Karpas-422 (cell line): ENCODE data around the gene COA5. TPM values are rescaled to one million over a fixed set of nuclear protein-coding genes. Genes with fewer than 3 reads are reported as not detected.

Experiments used
- DNase-seq: peaks from one replicate; pipeline ENCODE4 v3.0.0-alpha.2; 2015
- H2AFZ ChIP-seq: fragments of 200-600 bp; sonication (generic); 2 replicates; pipeline ENCODE4 v1.6.1; 2014; ENCODE audit warnings: antibody characterized with exemption, low read length, mixed read lengths
- H3K27ac ChIP-seq: fragments of 200-600 bp; sonication (generic); 2 replicates; pipeline ENCODE4 v1.5.1; 2014; ENCODE audit warnings: mild to moderate bottlenecking, low read length, moderate library complexity
- H3K27me3 ChIP-seq: fragments of 200-600 bp; sonication (generic); 2 replicates; pipeline ENCODE4 v1.6.1; 2014; ENCODE audit warnings: low read length, mixed read lengths
- H3K36me3 ChIP-seq: fragments of 200-600 bp; sonication (generic); 2 replicates; pipeline ENCODE4 v1.6.1; 2014; ENCODE audit warnings: low read length, mixed read lengths; ENCODE audit not compliant: insufficient read depth
- H3K4me1 ChIP-seq: fragments of 200-600 bp; sonication (generic); 2 replicates; pipeline ENCODE4 v1.6.1; 2014; ENCODE audit warnings: mild to moderate bottlenecking, low read length, mixed read lengths
- H3K4me2 ChIP-seq: fragments of 200-600 bp; sonication (generic); 2 replicates; pipeline ENCODE4 v1.6.1; 2014; ENCODE audit warnings: low read length, low read depth, mild to moderate bottlenecking; ENCODE audit not compliant: poor library complexity, severe bottlenecking
- H3K4me3 ChIP-seq: fragments of 200-600 bp; sonication (generic); 2 replicates; pipeline ENCODE4 v1.5.1; 2014; ENCODE audit warnings: mild to moderate bottlenecking, antibody characterized with exemption, low read length, mixed read lengths
- H3K79me2 ChIP-seq: fragments of 200-600 bp; sonication (generic); 2 replicates; pipeline ENCODE4 v1.6.1; 2014; ENCODE audit warnings: mild to moderate bottlenecking, low read length, mixed read lengths
- H3K9ac ChIP-seq: fragments of 200-600 bp; sonication (generic); 2 replicates; pipeline ENCODE4 v1.6.0; 2014; ENCODE audit warnings: low read length
- H3K9me2 ChIP-seq: fragments of 200-600 bp; sonication (generic), shearing (Covaris generic); replicated peaks from 2 replicates; pipeline ENCODE4 v1.6.0; 2014; ENCODE audit warnings: mild to moderate bottlenecking, low read length, moderate library complexity; ENCODE audit not compliant: insufficient read depth
- H3K9me3 ChIP-seq: fragments of 300-700, 200-600 bp; sonication (generic); 2 replicates; pipeline ENCODE4 v1.6.1; 2014; ENCODE audit warnings: low read length, mixed read lengths
- H4K20me1 ChIP-seq: fragments of 200-600 bp; sonication (generic); 2 replicates; pipeline ENCODE4 v1.6.1; 2014; ENCODE audit warnings: mild to moderate bottlenecking, antibody characterized with exemption, low read length, low read depth; ENCODE audit not compliant: insufficient read depth
- total RNA-seq: library from RNA; depleted of rRNA; stranded (reverse); fragments of >200 nt; shearing (Covaris generic); gene quantifications from 2 replicates; pipeline ENCODE4 v1.2.3, GENCODE V29; 2014; ENCODE audit warnings: low replicate concordance

The COA5 gene
- total RNA-seq, 1 experiment from 2014 or later = 39.1 TPM

DNA sequence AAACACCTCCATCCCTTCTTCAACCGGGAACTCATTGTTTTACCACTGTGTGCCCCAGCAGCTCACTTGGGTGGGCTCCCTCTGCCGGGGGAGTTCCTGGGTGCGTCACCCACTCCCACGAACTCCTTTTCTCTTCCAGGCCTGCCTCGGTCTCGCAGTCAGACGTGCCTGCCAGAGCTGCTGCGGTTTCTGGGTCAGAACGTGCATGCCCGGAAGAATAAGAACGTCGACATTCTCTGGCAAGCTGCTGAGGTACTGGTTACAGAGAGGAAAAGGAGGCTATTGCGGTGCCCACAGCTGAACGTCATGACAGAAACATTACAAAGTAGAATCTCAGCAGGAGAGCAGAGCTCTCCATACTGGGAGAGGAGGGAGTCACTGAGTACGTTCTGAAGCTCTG, 35.6 kb downstream of the COA5 start:
- Histone ChIP-seq H3K4me2 (no peak overlapping the region), H2AFZ (no peak overlapping the region), H3K9me3 (no peaks in the 10 kb centered on the region), H3K9ac (no peak overlapping the region), H3K27me3 (no peaks in the 10 kb centered on the region), H3K9me2 (no peaks in the 10 kb centered on the region), H3K4me1 (no peaks in the 10 kb centered on the region), H3K79me2 (no peaks in the 10 kb centered on the region), H3K27ac (no peak overlapping the region), H4K20me1 (peaks cover 4% of the 10 kb centered on the region; the same call in 1 of the 2 replicates), H3K4me3 (no peak overlapping the region), H3K36me3 (no peaks in the 10 kb centered on the region)
- no peak for DNase-seq

DNA sequence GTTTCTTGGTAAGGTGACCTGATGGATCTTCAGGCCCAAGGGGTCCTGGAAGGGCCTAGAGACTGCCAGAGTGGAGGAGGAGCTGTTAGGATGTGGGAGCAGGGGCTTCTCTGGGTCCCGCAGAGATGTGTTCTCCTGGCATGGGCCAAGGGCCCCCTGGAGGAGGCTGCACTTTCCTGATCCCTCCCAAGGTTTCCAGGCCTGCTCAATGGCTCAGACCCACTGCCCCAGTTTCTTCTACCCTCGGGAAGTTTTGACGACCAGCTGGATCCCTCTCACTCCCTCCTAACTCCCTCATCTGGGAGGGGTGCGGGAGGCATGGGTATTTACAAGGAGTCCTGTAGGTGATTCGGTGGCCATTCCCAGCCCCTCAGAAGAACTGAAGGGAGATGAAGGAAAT, 36.1 kb downstream of the COA5 start:
- Histone ChIP-seq H3K79me2 (no peaks in the 10 kb centered on the region), H3K9ac (no peak overlapping the region), H3K27ac (no peak overlapping the region), H3K4me2 (no peak overlapping the region), H3K4me3 (no peak overlapping the region), H3K9me2 (no peaks in the 10 kb centered on the region), H2AFZ (no peak overlapping the region), H3K9me3 (no peaks in the 10 kb centered on the region), H3K27me3 (no peaks in the 10 kb centered on the region), H3K36me3 (no peaks in the 10 kb centered on the region), H4K20me1 (peaks cover 4% of the 10 kb centered on the region; the same call in 1 of the 2 replicates), H3K4me1 (no peaks in the 10 kb centered on the region)
- DNase-seq = no peak

DNA sequence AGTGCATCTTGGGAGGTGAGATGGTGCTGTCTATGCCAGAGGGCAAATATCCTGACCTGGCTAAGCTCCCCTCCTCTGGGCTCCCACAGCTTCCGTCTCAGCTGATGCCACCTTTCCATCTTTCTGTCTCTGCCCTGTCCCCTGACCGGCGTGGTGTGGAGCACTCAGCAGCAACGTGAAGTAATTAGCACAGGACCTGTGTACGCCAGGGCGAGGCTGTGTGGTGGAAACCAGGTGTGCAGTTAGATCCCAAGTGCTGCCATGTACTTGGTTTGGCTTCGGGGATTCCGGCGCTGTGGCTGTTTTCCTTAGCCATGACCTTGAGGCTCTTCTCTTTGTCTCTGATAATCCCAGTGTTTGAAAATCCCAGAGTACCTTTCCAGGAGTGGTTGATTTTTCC, 36.5 kb downstream of the COA5 start:
- Histone ChIP-seq H3K9me3 (no peaks in the 10 kb centered on the region), H3K4me1 (no peaks in the 10 kb centered on the region), H3K27ac (no peak overlapping the region), H3K27me3 (no peaks in the 10 kb centered on the region), H4K20me1 (peaks cover 4% of the 10 kb centered on the region; the same call in 1 of the 2 replicates), H3K4me3 (no peak overlapping the region), H2AFZ (no peak overlapping the region), H3K4me2 (no peak overlapping the region), H3K36me3 (no peaks in the 10 kb centered on the region), H3K9ac (no peak overlapping the region), H3K9me2 (no peaks in the 10 kb centered on the region), H3K79me2 (no peaks in the 10 kb centered on the region)
- DNase-seq = no peak

DNA sequence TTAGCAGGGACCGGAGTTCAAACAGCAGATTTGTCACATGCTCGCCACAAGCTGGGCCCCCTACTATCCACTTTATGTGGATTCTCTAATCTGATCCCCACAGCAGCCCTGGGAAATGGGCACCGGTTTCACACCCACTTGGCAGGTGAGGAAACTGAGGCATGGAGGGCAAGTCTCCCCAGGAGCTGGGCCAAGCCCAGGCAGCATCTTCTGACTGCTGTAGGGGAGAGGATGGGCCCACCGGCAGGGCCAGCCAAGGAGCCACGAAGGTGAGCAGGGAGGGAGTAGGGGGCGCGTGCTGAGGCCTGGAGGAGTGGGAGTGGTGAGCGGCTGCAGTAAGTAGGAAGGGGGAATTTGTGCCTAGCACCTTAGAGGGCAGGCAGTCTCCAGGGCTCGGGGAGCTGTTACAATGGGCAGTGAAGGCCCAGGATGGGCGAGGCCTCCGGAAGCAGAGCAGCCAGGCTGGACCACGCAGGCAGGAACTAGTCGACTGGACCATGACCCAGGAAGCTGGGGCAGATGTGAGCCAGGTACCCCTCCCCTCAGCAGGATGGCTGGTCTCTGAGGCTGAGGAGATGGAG, 37.1 kb downstream of the COA5 start:
- no peaks in the 10 kb centered on the region for H3K79me2 ChIP-seq
- H3K4me1 ChIP-seq = no peaks in the 10 kb centered on the region
- no peaks in the 10 kb centered on the region for H3K9me2 ChIP-seq
- H3K4me3 ChIP-seq = no peak overlapping the region
- no peaks in the 10 kb centered on the region for H3K9me3 ChIP-seq
- H3K9ac ChIP-seq = no peak overlapping the region
- no peak overlapping the region for H3K4me2 ChIP-seq
- no peaks in the 10 kb centered on the region for H3K27me3 ChIP-seq
- H4K20me1 ChIP-seq = peaks cover 4% of the 10 kb centered on the region; the same call in 1 of the 2 replicates
- no peak overlapping the region for H3K27ac ChIP-seq
- H3K36me3 ChIP-seq = no peaks in the 10 kb centered on the region
- H2AFZ ChIP-seq = no peak overlapping the region
- no peak for DNase-seq

DNA sequence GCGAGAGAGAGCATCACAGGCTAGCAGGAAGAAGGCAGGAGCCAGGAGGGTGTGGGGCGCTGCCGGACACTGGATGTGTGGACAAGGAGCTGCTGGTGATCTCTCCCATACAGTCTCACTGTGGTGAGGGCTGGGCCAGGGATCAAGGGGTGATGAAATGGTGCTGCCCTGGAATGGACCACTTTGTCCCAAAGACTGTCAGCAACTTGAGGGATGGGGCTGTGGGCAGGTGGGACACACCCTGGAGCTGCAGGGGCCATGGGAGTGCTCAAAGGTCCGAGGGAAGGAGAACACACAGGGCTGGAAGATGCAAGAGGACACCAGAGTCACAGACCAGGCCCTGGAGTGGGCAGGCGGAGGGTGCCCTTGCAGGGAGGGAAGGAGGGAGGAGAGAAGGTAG, 38.0 kb downstream of the COA5 start:
- no peaks in the 10 kb centered on the region for H3K4me1 ChIP-seq
- H4K20me1 ChIP-seq = peaks cover 4% of the 10 kb centered on the region; the same call in 1 of the 2 replicates
- H3K4me2 ChIP-seq = no peak overlapping the region
- H3K9ac ChIP-seq = no peak overlapping the region
- H2AFZ ChIP-seq = no peak overlapping the region
- no peaks in the 10 kb centered on the region for H3K9me2 ChIP-seq
- H3K27me3 ChIP-seq = no peaks in the 10 kb centered on the region
- no peak overlapping the region for H3K4me3 ChIP-seq
- no peaks in the 10 kb centered on the region for H3K9me3 ChIP-seq
- DNase-seq = no peak
- no peaks in the 10 kb centered on the region for H3K36me3 ChIP-seq
- no peaks in the 10 kb centered on the region for H3K79me2 ChIP-seq
- no peak overlapping the region for H3K27ac ChIP-seq

GRCh38 chr2:98569915-98570314, 38.4 kb downstream of the COA5 start:
- Histone ChIP-seq H3K9ac (no peak overlapping the region), H3K79me2 (no peaks in the 10 kb centered on the region), H3K4me1 (no peaks in the 10 kb centered on the region), H3K4me2 (no peak overlapping the region), H3K9me3 (no peaks in the 10 kb centered on the region), H3K27ac (no peak overlapping the region), H3K4me3 (no peak overlapping the region), H2AFZ (no peak overlapping the region), H4K20me1 (peaks cover 4% of the 10 kb centered on the region; the same call in 1 of the 2 replicates), H3K27me3 (no peaks in the 10 kb centered on the region), H3K9me2 (no peaks in the 10 kb centered on the region), H3K36me3 (no peaks in the 10 kb centered on the region)
- DNase-seq = no peak

- no peak overlapping the region for H3K4me3 ChIP-seq
- H3K36me3 ChIP-seq = no peaks in the 10 kb centered on the region
- DNase-seq = peak; percentile 86
- H3K79me2 ChIP-seq = no peaks in the 10 kb centered on the region
- H3K9me2 ChIP-seq = no peaks in the 10 kb centered on the region
- no peaks in the 10 kb centered on the region for H3K27me3 ChIP-seq
- H3K9ac ChIP-seq = no peak overlapping the region
- H3K27ac ChIP-seq = no peak overlapping the region
- H3K4me1 ChIP-seq = no peaks in the 10 kb centered on the region
- H4K20me1 ChIP-seq = peaks cover 4% of the 10 kb centered on the region; the same call in 1 of the 2 replicates
- H3K4me2 ChIP-seq = no peak overlapping the region
- H2AFZ ChIP-seq = no peak overlapping the region
- no peaks in the 10 kb centered on the region for H3K9me3 ChIP-seq
These were observed 39.0 kb downstream of the COA5 start for GRCh38 chr2:98569197-98569793.

GRCh38 chr2:98568161-98568956, 40.0 kb downstream of the COA5 start:
- H3K27ac ChIP-seq = no peak overlapping the region
- H3K4me1 ChIP-seq = no peaks in the 10 kb centered on the region

More at GRCh38 chr2:98568161-98568956, 40.0 kb downstream of the COA5 start:
- no peaks in the 10 kb centered on the region for H3K9me3 ChIP-seq
- no peak overlapping the region for H3K4me2 ChIP-seq
- peaks cover 4% of the 10 kb centered on the region; the same call in 1 of the 2 replicates for H4K20me1 ChIP-seq
- no peak for DNase-seq
- H3K4me3 ChIP-seq = no peak overlapping the region
- no peaks in the 10 kb centered on the region for H3K36me3 ChIP-seq
- H3K9me2 ChIP-seq = no peaks in the 10 kb centered on the region
- H2AFZ ChIP-seq = no peak overlapping the region
- H3K79me2 ChIP-seq = no peaks in the 10 kb centered on the region
- no peak overlapping the region for H3K9ac ChIP-seq
- H3K27me3 ChIP-seq = no peaks in the 10 kb centered on the region
